Gastrocnemius medialis (tissue), 4 donors: ENCODE measurements around the gene CCDC91. TPM values are rescaled to one million over a fixed set of nuclear protein-coding genes. Genes with fewer than 3 reads are reported as not detected.
A peak's percentile ranks its signal among the peaks of the same experiment; 100 is the strongest.

Source experiments
- ATAC-seq, 2 donors: fragments of 150-250 bp; one replicate each; pipeline ENCODE4 v1.9.1; 2016
- DNase-seq, 2 donors: peaks; one replicate each; pipeline ENCODE4 v3.0.0-alpha.2; 2019
- H3K27ac ChIP-seq, 4 donors: fragments of 200-600 bp; sonication (generic); 1 replicate in 1 of 4; 2 replicates in 3 of 4; pipeline ENCODE4 v1.5.1; 2016 to 2018; ENCODE audit warnings: mild to moderate bottlenecking in 2 of 4, moderate library complexity in 1 of 4
- H3K27me3 ChIP-seq, 3 donors: fragments of 200-600 bp; sonication (generic) in 2 of 3; 1 replicate in 1 of 3; 2 replicates in 2 of 3; pipeline versions ENCODE4 v1.5.1 to v1.6.0; 2016 to 2019; ENCODE audit warnings: mild to moderate bottlenecking in 1 of 3, moderate library complexity in 1 of 3
- H3K36me3 ChIP-seq, 2 donors: fragments of 200-600 bp; sonication (generic) in 1 of 2; one replicate each; pipeline ENCODE4 v1.5.1; 2017 to 2018
- H3K4me1 ChIP-seq, 2 donors: fragments of 200-600 bp; sonication (generic) in 1 of 2; one replicate each; pipeline ENCODE4 v1.5.1; 2016 to 2017; ENCODE audit warnings: mild to moderate bottlenecking in 2 of 2
- H3K4me3 ChIP-seq, 4 donors: fragments of 200-600 bp; sonication (generic) in 3 of 4; 1 replicate in 1 of 4; 2 replicates in 3 of 4; pipeline ENCODE4 v1.5.1; 2016 to 2019; ENCODE audit warnings: mild to moderate bottlenecking in 2 of 4
- H3K9me3 ChIP-seq, 3 donors: fragments of 200-600 bp; sonication (generic) in 2 of 3; 1 replicate in 1 of 3; 2 replicates in 2 of 3; pipeline ENCODE4 v1.5.1; 2016 to 2019
- CTCF ChIP-seq, 5 experiments: fragments of 450-650 bp in 3 of 5; fragments of 200-600 bp in 2 of 5; sonication (generic) in 2 of 5; IDR thresholded peaks in 4 of 5; conservative IDR thresholded peaks in 1 of 5; 1 replicate in 4 of 5; 2 replicates in 1 of 5; pipeline ENCODE4 v1.5.1; 2016 to 2019; ENCODE audit warnings: antibody characterized with exemption in 5 of 5, mild to moderate bottlenecking in 3 of 5, moderate library complexity in 3 of 5
- POLR2A ChIP-seq, 2 donors: fragments of 450-650 bp; IDR thresholded peaks; one replicate each; pipeline ENCODE4 v1.6.1; 2017; ENCODE audit warnings: antibody characterized with exemption in 2 of 2, mild to moderate bottlenecking in 2 of 2, moderate library complexity in 2 of 2
- in situ Hi-C, 4 donors: fragments of 200-750 bp; cut with MboI; loops; one replicate each; pipeline versions ENCODE4 v1.15.0 to v1.8.0; 2017; ENCODE audit warnings: low sequenced_read_pairs in 4 of 4
- intact Hi-C: fragments of 100-400 bp; cut with DNase I; formaldehyde crosslinking; loops from one replicate; pipeline ENCODE4 v1.15.1; 2023; ENCODE audit warnings: low total_unique reads
- total RNA-seq, 4 donors: library from RNA; depleted of rRNA; stranded (reverse); fragments of >200 nt; gene quantifications; one replicate each; pipeline versions ENCODE4 v1.1.0 to v1.2.3, GENCODE V29; 2016

Gene CCDC91
- total RNA-seq, 4 donors from 2014 or later, result 22.3 to 50.6 (median 36.6) TPM

GRCh38 chr12:28569698-28570411 is 379.6 kb downstream of the CCDC91 start:
- Histone ChIP-seq H3K4me3 (no peak overlapping the region), H3K27me3 (no peaks in the 10 kb centered on the region), H3K9me3 (no peaks in the 10 kb centered on the region), H3K27ac (no peak overlapping the region), H3K36me3 (no peaks in the 10 kb centered on the region), H3K4me1 (no peaks in the 10 kb centered on the region)
- TF ChIP-seq POLR2A (IDR thresholded peaks at IDR 0.05) (no peak), CTCF (IDR thresholded peaks at IDR 0.05 in 4 of 5, conservative IDR thresholded peaks at IDR 0.05 in 1 of 5) (no peak)
- DNase-seq (peak in 1 of 2 donors; percentile 16), ATAC-seq (peak; percentile 55 to 85)
- in situ Hi-C loops (no loop called here), intact Hi-C loops (loop anchor here (10.0 kb wide), 1 partner anchor 375 kb away; the partner anchor contains the start of gene CCDC91)

- TF ChIP-seq CTCF (IDR thresholded peaks at IDR 0.05 in 4 of 5, conservative IDR thresholded peaks at IDR 0.05 in 1 of 5) (no peak), POLR2A (IDR thresholded peaks at IDR 0.05) (no peak)
- no peaks in the 10 kb centered on the region for H3K27me3 ChIP-seq
- no peaks in the 10 kb centered on the region for H3K9me3 ChIP-seq
- in situ Hi-C loops (no loop called here), intact Hi-C loops (no loop called here)
- H3K27ac ChIP-seq, result no peak overlapping the region
- H3K4me1 ChIP-seq, result no peaks in the 10 kb centered on the region
- ATAC-seq, result no peak
- no peak for DNase-seq
- no peak overlapping the region for H3K4me3 ChIP-seq
- H3K36me3 ChIP-seq, result no peaks in the 10 kb centered on the region
Observed at GRCh38 chr12:28570811-28571210, 380.6 kb downstream of the CCDC91 start.

- ATAC-seq (no peak), DNase-seq (no peak)
- TF ChIP-seq CTCF (IDR thresholded peaks at IDR 0.05 in 4 of 5, conservative IDR thresholded peaks at IDR 0.05 in 1 of 5) (no peak), POLR2A (IDR thresholded peaks at IDR 0.05) (no peak)
- Histone ChIP-seq H3K4me3 (no peak overlapping the region), H3K27me3 (no peaks in the 10 kb centered on the region), H3K4me1 (no peaks in the 10 kb centered on the region), H3K9me3 (no peaks in the 10 kb centered on the region), H3K27ac (no peak overlapping the region), H3K36me3 (no peaks in the 10 kb centered on the region)
- intact Hi-C loops (no loop called here), in situ Hi-C loops (no loop called here)
Observed at GRCh38 chr12:28574746-28575592, 384.7 kb downstream of the CCDC91 start.

GRCh38 chr12:28575593-28576205 is 385.4 kb downstream of the CCDC91 start:
- H3K4me3 ChIP-seq, result no peak overlapping the region
- in situ Hi-C loops (no loop called here), intact Hi-C loops (no loop called here)
- no peaks in the 10 kb centered on the region for H3K27me3 ChIP-seq
- no peaks in the 10 kb centered on the region for H3K4me1 ChIP-seq
- ATAC-seq (no peak), DNase-seq (no peak)
- H3K9me3 ChIP-seq, result no peaks in the 10 kb centered on the region
- TF ChIP-seq POLR2A (IDR thresholded peaks at IDR 0.05), result no peak
- no peak for TF ChIP-seq CTCF (IDR thresholded peaks at IDR 0.05 in 4 of 5, conservative IDR thresholded peaks at IDR 0.05 in 1 of 5)
- H3K36me3 ChIP-seq, result no peaks in the 10 kb centered on the region
- H3K27ac ChIP-seq, result no peak overlapping the region
